HG03196 (cell line): ENCODE results near the gene BPTF.
A peak's percentile ranks its signal among the peaks of the same experiment; 100 is the strongest.
"Not testable (repeated sequence)": the region's sequence is repeated elsewhere in the genome, so short reads cannot be mapped to it uniquely, and the experiment has no call there.

Experiments
- ATAC-seq: cut with Tn5 transposase; IDR thresholded peaks from one replicate; pipeline ENCODE4 v1.9.1; 2021; ENCODE audit not compliant: unreplicated experiment

Gene BPTF, protein sequence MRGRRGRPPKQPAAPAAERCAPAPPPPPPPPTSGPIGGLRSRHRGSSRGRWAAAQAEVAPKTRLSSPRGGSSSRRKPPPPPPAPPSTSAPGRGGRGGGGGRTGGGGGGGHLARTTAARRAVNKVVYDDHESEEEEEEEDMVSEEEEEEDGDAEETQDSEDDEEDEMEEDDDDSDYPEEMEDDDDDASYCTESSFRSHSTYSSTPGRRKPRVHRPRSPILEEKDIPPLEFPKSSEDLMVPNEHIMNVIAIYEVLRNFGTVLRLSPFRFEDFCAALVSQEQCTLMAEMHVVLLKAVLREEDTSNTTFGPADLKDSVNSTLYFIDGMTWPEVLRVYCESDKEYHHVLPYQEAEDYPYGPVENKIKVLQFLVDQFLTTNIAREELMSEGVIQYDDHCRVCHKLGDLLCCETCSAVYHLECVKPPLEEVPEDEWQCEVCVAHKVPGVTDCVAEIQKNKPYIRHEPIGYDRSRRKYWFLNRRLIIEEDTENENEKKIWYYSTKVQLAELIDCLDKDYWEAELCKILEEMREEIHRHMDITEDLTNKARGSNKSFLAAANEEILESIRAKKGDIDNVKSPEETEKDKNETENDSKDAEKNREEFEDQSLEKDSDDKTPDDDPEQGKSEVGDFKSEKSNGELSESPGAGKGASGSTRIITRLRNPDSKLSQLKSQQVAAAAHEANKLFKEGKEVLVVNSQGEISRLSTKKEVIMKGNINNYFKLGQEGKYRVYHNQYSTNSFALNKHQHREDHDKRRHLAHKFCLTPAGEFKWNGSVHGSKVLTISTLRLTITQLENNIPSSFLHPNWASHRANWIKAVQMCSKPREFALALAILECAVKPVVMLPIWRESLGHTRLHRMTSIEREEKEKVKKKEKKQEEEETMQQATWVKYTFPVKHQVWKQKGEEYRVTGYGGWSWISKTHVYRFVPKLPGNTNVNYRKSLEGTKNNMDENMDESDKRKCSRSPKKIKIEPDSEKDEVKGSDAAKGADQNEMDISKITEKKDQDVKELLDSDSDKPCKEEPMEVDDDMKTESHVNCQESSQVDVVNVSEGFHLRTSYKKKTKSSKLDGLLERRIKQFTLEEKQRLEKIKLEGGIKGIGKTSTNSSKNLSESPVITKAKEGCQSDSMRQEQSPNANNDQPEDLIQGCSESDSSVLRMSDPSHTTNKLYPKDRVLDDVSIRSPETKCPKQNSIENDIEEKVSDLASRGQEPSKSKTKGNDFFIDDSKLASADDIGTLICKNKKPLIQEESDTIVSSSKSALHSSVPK (N-terminal part only)

GRCh38 chr17:67824735-67825626 is at the start of gene BPTF:
Gene BPTF, plus strand, starts transcription at chr17:67825503. Its CDS starts 222 bp downstream, at chr17:67825725.
- ATAC-seq, result peak; percentile 76

- ATAC-seq, result no peak
These were observed 46.1 kb upstream of the BPTF start for GRCh38 chr17:67779098-67779672.

DNA sequence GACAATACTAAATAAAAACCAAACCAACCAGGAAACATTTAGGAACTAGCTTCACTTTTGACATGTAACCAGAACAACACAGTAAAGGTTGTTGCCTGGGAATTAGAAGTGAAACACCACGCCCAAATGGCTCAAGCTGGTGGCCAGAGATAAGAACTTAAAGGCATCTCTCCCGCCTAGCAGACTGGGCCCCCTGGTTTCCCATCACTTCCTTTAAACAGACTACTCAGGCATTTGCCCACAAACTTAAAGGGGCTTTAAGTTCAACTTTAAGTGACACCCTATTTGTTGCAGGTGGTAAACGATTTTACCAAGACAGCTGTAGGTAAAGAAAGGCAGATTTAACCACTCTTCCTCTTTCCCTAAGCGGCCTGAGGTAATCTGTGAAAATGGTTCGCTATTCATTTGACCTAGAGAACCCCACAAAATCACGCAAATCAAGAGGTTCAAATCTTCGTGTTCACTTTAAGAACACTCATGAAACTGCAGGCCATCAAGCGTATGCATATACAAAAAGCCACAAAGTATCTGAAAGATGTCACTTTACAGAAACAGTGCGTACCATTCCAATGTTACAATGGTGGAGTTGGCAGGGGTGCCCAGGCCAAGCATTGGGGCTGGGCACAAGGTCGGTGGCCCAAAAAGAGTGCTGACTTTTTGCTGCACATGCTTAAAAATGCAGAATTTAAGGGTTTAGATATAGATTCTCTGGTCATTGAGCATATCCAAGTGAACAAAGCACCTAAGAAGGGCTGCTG is 40.8 kb upstream of the BPTF start:
- no peak for ATAC-seq

DNA sequence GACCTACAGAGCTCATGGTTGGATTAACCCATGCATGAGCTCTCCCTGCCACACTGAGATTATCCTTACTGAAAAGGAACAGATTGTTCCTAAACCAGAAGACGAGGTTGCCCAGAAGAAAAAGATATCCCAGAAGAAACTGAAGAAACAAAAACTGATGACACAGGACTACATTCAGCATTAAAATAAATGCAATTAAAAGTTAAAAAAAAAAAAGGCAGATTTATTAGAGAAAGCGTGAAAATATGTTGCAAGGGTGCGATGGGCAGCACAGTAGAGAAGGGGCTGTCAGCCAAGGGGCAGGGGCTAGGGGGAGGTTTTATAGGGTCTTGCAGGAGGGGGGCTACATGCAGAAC is 40.2 kb upstream of the BPTF start:
- no peak for ATAC-seq

- no peak for ATAC-seq
These were observed 39.8 kb upstream of the BPTF start for GRCh38 chr17:67785504-67785903.

DNA sequence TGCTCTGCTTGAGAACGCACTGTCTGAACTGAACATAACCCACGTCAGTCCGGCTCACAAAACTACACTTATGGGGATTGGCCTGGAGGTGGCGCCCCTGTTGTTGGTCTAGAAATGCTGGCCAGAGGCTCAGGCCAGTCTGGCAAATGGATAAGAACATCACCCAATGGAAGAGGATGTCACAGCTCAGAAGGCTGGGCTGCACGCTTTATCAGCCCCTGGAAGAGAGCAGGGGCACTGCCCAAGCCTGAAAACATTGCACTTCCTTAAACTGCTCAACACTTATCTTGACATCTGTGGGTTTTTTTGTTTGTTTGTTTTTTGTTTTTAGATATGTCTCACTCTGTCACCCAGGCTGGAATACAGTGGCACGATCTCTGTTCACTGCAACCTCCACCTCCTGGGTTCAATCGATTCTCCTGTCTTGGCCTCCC is 24.8 kb upstream of the BPTF start:
- ATAC-seq, result peak; percentile 66

DNA sequence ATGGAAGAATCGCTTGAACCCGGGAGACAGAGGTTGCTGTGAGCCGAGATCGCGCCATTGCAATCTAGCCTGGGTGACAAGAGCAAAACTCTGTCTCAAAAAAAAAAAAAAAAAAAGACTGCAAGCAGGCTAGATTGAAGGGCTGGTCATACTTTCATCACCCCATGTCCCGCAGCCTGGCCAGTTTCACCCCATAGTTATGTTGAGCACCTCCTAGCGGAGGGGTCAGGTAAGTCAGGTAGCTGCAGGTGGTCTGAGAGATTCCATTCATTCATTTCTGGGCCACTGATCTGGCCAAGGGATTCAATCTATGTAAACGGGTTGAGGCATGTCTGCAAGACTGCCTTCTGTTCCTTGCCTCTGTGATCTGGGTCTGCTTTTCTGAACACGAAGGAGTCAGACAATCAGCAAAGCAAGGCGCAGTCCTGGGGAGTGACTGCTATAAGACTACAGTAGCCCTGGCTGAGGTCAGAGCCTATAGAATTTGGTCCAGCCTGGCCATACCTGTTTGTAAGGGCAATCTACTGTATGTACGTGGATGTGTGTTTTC is 23.6 kb upstream of the BPTF start:
- no peak for ATAC-seq

DNA sequence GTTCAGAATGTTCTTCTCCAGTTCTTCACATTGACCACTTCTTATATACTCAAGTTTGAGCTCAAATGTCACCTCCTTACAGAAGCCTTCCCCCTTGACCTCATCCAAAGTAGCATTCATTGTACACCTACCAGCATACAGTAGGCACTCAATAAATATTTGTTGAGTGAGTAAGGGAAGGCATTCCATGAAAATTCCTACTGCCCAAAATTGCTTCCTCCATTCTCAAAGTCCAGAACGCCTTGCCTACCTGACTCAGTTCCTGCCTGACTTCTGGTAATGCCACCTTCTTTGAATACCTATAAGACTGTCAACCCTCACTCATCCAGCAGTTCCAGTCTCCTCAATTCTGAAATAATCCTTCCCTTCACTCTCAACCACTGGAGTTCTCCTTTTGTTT is 14.8 kb upstream of the BPTF start:
- no peak for ATAC-seq

DNA sequence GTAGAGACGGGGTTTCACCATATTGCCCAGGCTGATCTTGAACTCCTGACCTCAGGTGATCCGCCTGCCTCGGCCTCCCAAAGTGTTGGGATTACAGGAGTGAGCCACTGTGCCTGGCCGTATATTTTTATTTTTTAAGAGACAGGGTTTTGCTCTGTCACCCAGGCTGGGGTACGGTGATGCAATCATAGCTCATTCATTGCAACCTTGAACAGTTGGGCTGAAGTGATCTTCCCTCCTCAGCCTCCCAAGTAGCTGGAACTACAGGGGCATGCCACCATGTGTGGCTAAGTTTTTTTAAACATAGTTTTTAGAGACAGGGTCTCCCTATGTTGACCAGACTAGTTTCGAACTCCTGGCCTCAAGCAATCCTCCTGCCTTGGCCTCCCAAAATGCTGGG is 12.9 kb upstream of the BPTF start:
- not testable (repeated sequence) for ATAC-seq

DNA sequence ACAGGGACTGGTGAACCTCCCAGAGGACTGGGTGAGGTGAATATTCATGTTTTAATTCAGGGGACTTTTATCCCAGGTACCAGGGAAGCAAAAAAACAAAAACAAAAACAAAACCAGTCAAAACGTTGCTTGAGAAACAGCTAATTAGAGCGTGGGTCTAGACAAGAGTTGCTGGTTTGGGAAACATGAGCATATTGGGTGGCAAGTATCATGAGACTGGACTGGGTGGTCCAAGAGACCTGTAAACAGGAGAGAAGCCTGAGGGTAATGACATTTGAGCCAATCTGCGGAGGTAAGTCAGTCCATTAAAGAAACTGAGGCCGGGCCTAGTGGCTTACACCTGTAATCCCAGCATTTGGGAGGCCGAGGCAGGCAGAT is 11.5 kb upstream of the BPTF start:
- no peak for ATAC-seq

DNA sequence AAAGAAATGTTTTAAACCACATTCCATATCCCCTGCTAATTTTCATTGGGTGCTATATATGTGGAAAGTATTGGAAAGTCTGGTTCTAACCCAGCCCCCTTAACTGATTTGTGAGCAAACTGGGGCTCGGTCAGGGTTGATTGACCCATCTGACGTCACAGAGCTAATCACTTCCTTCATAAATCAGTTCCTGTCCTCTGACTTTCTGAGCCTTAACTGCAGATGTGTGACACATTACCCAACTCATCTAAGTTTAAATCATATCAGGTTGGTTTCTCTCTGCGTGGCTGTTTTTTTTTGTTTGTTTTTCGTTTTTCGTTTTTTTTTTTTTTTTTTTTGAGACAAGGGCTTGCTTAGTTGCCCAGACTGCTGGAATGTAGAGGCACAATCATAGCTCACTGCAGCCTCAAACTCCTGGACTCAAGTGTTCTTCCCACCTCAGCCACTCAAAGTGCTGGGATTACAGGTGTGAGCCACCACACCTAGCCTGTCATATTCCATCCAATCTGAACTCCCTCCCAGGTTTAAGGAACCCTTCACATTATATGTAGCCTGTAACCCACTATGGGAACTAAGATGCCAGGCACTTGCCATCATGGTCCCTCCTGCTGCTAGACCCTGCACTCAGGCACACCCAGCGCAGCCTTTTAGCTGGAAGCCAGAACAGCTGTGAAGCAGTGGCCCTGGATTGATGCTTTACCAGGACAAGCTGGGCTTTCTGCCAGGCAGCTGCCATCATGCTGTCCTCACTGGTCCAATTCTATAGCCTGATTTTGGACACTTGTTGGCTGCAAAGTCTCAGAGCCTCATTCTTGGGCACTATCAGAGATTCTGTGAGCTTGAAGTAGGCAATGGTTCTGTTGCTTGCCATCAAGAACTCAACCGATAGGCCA is 6.9 kb upstream of the BPTF start:
- ATAC-seq, result peak; percentile 70

- ATAC-seq, result no peak
These were observed 5.6 kb upstream of the BPTF start for GRCh38 chr17:67819722-67820121.

GRCh38 chr17:67821871-67822367 is 3.4 kb upstream of the BPTF start:
- ATAC-seq, result no peak

DNA sequence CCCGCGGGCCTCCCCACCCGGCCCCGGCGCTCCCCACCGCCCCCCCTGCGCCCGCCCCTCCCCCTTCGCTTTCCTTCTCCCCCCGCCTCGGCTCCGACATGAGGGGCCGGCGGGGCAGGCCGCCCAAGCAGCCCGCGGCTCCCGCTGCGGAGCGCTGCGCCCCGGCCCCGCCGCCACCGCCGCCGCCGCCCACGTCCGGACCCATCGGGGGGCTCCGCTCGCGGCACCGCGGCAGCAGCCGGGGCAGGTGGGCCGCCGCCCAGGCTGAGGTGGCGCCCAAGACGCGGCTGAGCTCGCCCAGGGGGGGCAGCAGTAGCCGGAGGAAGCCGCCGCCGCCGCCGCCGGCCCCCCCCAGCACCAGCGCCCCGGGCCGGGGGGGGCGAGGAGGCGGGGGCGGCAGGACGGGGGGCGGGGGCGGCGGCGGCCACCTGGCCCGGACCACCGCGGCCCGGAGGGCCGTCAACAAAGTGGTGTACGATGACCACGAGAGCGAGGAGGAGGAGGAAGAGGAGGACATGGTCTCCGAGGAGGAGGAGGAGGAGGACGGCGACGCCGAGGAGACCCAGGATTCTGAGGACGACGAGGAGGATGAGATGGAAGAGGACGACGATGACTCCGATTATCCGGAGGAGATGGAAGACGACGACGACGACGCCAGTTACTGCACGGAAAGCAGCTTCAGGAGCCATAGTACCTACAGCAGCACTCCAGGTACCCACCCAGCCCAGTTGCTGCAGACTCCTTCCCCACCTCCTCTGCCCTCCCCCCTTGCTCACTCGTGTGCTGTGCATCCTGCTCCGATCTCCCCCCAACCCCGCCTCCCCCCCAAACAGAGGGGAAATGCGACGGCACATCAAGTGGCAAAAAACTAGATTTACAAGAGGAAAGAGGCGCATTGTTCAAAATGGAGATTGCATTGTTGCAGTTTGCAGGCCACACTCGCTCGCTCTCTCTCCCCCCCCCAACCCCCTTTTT is 611 bp downstream of the BPTF start:
- peak; percentile 43 for ATAC-seq

DNA sequence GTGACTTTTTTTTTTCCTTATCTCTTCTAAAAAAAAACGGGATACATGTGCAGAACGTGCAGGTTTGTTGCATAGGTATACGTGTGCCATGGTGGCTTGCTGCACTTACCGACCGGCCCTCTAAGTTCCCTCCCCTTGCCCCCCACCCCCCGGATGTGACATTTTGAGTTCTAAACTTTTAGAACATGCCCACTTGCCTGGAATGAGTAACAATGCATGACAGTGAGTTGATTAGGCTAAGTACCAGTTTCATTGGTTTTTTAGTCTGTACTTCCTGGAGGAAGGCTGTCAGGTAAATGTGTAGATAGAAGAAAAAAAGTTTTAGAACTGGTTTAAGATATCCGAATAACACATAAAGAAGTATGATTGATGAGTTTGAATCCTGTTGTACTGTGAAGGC is 4.0 kb downstream of the BPTF start:
- no peak for ATAC-seq

DNA sequence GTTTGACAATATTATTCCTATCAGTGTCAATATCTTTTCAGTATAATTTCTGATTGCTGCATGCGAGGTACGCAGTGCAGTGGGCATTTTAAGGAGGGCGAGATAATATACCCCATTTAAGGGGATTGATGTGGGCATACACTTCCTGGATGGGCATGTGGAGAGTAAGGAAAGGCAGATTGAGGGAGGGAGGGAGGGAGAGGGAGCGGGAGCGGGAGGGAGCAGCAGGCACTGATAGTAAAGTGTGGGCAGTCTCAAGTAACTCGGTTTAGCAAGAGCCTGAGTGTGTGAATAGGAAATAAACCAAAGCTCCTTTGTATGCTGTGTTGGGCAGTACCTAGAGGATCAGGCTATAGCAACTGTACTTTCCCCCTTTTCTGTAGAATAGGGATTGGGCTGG is 5.1 kb downstream of the BPTF start:
- no peak for ATAC-seq

DNA sequence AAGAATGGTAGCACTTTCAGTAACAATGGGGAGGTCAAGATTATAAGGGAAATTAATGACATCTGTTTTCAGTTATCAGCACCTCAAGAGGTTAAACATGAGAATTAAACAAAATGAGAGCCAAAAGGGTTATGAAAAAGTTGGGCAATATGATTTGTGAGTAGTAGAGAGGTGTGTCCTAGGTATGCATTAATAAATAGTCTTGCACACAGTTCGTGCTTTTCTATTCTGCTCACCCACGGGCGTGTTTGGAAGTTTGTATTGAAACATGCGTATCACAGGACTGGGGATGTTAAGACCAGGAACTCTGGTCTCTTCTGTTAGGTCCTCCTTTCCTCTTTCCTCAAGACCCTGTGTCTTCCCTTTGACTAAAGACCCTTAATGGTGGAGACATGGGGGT is 6.0 kb downstream of the BPTF start:
- ATAC-seq, result no peak
